MM.1S (cell line): ENCODE results near the gene GRB10.

ENCODE experiments used
- DNase-seq: peaks from one replicate; pipeline ENCODE4 v3.0.0-alpha.2; 2015
- H2AFZ ChIP-seq: fragments of 300-600 bp; sonication (generic); 2 replicates; pipeline ENCODE4 v1.6.0; 2016; ENCODE audit warnings: antibody characterized with exemption, low read length
- H3F3A ChIP-seq: fragments of 300-600 bp; sonication (generic); 2 replicates; pipeline ENCODE4 v1.6.1; 2016; ENCODE audit warnings: mild to moderate bottlenecking, antibody characterized with exemption, low read length, moderate library complexity, mixed read lengths; ENCODE audit not compliant: insufficient read depth
- H3K27ac ChIP-seq: fragments of 300-600 bp; sonication (generic); 2 replicates; pipeline ENCODE4 v1.5.1; 2016; ENCODE audit warnings: mild to moderate bottlenecking, low read length
- H3K27me3 ChIP-seq: fragments of 300-600 bp; sonication (generic); replicated peaks from 2 replicates; pipeline ENCODE4 v1.6.0; 2016; ENCODE audit warnings: low read length; ENCODE audit not compliant: insufficient read depth
- H3K36me3 ChIP-seq: fragments of 300-600 bp; sonication (generic); replicated peaks from 2 replicates; pipeline ENCODE4 v1.6.1; 2016; ENCODE audit warnings: mild to moderate bottlenecking, low read length, mixed read lengths; ENCODE audit not compliant: insufficient read depth
- H3K4me1 ChIP-seq: fragments of 300-600 bp; sonication (generic); 2 replicates; pipeline ENCODE4 v1.6.1; 2016; ENCODE audit warnings: low read length, mixed read lengths
- H3K4me2 ChIP-seq: fragments of 300-600 bp; sonication (generic); 2 replicates; pipeline ENCODE4 v1.6.0; 2016; ENCODE audit warnings: low read depth, low read length
- H3K4me3 ChIP-seq: fragments of 300-600 bp; sonication (generic); 2 replicates; pipeline ENCODE4 v1.5.1; 2016; ENCODE audit warnings: low read length, mixed read lengths
- H3K79me2 ChIP-seq: fragments of 300-600 bp; sonication (generic); 2 replicates; pipeline ENCODE4 v1.6.1; 2016; ENCODE audit warnings: mixed run types, low read length, mixed read lengths
- H3K9ac ChIP-seq: fragments of 300-600 bp; sonication (generic); 2 replicates; pipeline ENCODE4 v1.6.1; 2016; ENCODE audit warnings: low read length, mixed read lengths
- H3K9me2 ChIP-seq: fragments of 300-600 bp; sonication (generic); replicated peaks from 2 replicates; pipeline ENCODE4 v1.6.1; 2016; ENCODE audit warnings: mild to moderate bottlenecking, low read length, mixed read lengths; ENCODE audit not compliant: insufficient read depth
- H3K9me3 ChIP-seq: fragments of 300-600 bp; sonication (generic); replicated peaks from 2 replicates; pipeline ENCODE4 v1.6.1; 2016; ENCODE audit warnings: mild to moderate bottlenecking, low read length, mixed read lengths; ENCODE audit not compliant: insufficient read depth
- H4K20me1 ChIP-seq: fragments of 300-600 bp; sonication (generic); 2 replicates; pipeline ENCODE4 v1.6.1; 2016; ENCODE audit warnings: mild to moderate bottlenecking, low read length, moderate library complexity, mixed read lengths; ENCODE audit not compliant: insufficient read depth
- CTCF ChIP-seq: fragments of 300-600 bp; sonication (generic); IDR thresholded peaks from 2 replicates; pipeline ENCODE4 v1.5.1; 2016; ENCODE audit warnings: antibody characterized with exemption, low read length, mixed read lengths
- EZH2 ChIP-seq: fragments of 300-600 bp; sonication (generic); optimal IDR thresholded peaks from 2 replicates; pipeline ENCODE3; 2017; ENCODE audit warnings: low read depth, mild to moderate bottlenecking, antibody characterized with exemption, low read length, mixed read lengths
- EZH2phosphoT487 ChIP-seq: fragments of 300-600 bp; sonication (generic); IDR thresholded peaks from 2 replicates; pipeline ENCODE4 v1.6.1; 2018; ENCODE audit warnings: antibody characterized with exemption, low read length

Gene GRB10

GRCh38 chr7:50655490-50655889 is 127.2 kb downstream of the GRB10 start:
- H4K20me1 ChIP-seq: no peaks in the 10 kb centered on the region
- H3K4me3 ChIP-seq: no peak overlapping the region
- no peaks in the 10 kb centered on the region for H3K79me2 ChIP-seq
- H3K4me2 ChIP-seq: no peak overlapping the region
- H3K9ac ChIP-seq: no peak overlapping the region
- H3K4me1 ChIP-seq: peaks cover 41% of the 10 kb centered on the region
- no peaks in the 10 kb centered on the region for H3K9me3 ChIP-seq
- DNase-seq: no peak
- H3K27ac ChIP-seq: no peak overlapping the region
- H3K9me2 ChIP-seq: no peaks in the 10 kb centered on the region
- H2AFZ ChIP-seq: no peak overlapping the region
- no peak for TF ChIP-seq EZH2
- no peak for TF ChIP-seq CTCF
- no peak for TF ChIP-seq EZH2phosphoT487
- no peaks in the 10 kb centered on the region for H3K36me3 ChIP-seq
- no peaks in the 10 kb centered on the region for H3K27me3 ChIP-seq
- H3F3A ChIP-seq: peaks cover 20% of the 10 kb centered on the region

GRCh38 chr7:50655020-50655419 is 127.7 kb downstream of the GRB10 start:
- no peak for TF ChIP-seq CTCF
- no peak for TF ChIP-seq EZH2
- TF ChIP-seq EZH2phosphoT487: no peak
- Histone ChIP-seq H3K9me3 (no peaks in the 10 kb centered on the region), H3K9me2 (no peaks in the 10 kb centered on the region), H3K27me3 (no peaks in the 10 kb centered on the region), H3K9ac (no peak overlapping the region), H3K27ac (no peak overlapping the region), H4K20me1 (no peaks in the 10 kb centered on the region), H3K4me1 (peaks cover 36% of the 10 kb centered on the region), H3K36me3 (no peaks in the 10 kb centered on the region), H3K4me3 (no peak overlapping the region), H3K79me2 (no peaks in the 10 kb centered on the region), H3F3A (peaks cover 20% of the 10 kb centered on the region), H2AFZ (no peak overlapping the region), H3K4me2 (no peak overlapping the region)
- no peak for DNase-seq

DNA sequence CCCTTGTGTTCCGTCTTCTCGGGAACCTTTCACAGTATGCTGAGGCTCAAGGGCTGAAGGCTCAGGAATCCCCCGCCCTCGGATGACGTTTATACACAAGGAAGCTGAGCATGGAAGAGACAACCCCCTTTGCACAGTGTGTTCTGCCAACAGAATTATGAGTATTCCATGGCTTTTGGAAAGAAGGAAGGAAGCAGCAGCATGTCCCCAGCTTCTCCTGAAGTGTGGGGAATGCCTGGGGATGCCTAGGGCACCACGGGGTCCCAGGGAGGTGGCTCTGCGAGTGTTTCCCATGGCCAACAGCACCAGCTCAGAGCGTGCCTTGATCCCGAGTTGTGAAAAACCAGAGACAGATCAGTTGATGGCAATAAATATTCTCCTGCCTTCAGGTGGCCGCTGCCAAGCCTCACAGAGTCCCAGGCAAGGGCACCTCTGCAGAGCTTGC is 128.7 kb downstream of the GRB10 start:
- Histone ChIP-seq H3K27ac (no peak overlapping the region), H3F3A (peaks cover 20% of the 10 kb centered on the region), H3K27me3 (no peaks in the 10 kb centered on the region), H4K20me1 (no peaks in the 10 kb centered on the region), H3K4me1 (peaks cover 34% of the 10 kb centered on the region), H3K9ac (no peak overlapping the region), H3K79me2 (no peaks in the 10 kb centered on the region), H3K9me2 (no peaks in the 10 kb centered on the region), H3K4me2 (no peak overlapping the region), H3K36me3 (no peaks in the 10 kb centered on the region), H3K9me3 (no peaks in the 10 kb centered on the region), H2AFZ (no peak overlapping the region), H3K4me3 (no peak overlapping the region)
- TF ChIP-seq EZH2phosphoT487: no peak
- TF ChIP-seq EZH2: no peak
- no peak for TF ChIP-seq CTCF
- DNase-seq: no peak
